Measurements from ENCODE around the gene MRPL54. TPM values are rescaled to one million over a fixed set of nuclear protein-coding genes. Genes with fewer than 3 reads are reported as not detected.

MRPL54 gene
- 57.5 TPM for total RNA-seq

GRCh38 chr19:3762501-3763459 is at the start of gene MRPL54:
TSS of gene MRPL54 (plus strand) at chr19:3762682. CDS start at chr19:3762701, 19 bp downstream.
- DNase-seq (ENCODE audit: low spot score) = peak; percentile 100

GRCh38 chr19:3716147-3716668 is 46.3 kb upstream of the MRPL54 start:
- DNase-seq (ENCODE audit: low spot score) = no peak

GRCh38 chr19:3719868-3720267 is 42.6 kb upstream of the MRPL54 start:
- DNase-seq (ENCODE audit: low spot score) = no peak

- peak; percentile 69 for DNase-seq (ENCODE audit: low spot score)
Observed at GRCh38 chr19:3720349-3720917, 42.0 kb upstream of the MRPL54 start.

- DNase-seq (ENCODE audit: low spot score) = peak; percentile 92
Observed at GRCh38 chr19:3721131-3721886, 41.2 kb upstream of the MRPL54 start.

GRCh38 chr19:3721887-3722442 is 40.5 kb upstream of the MRPL54 start:
- DNase-seq (ENCODE audit: low spot score) = no peak

- DNase-seq (ENCODE audit: low spot score) = peak; percentile 58
Observed at GRCh38 chr19:3722443-3723109, 39.9 kb upstream of the MRPL54 start.

GRCh38 chr19:3723110-3723488 is 39.4 kb upstream of the MRPL54 start:
- DNase-seq (ENCODE audit: low spot score) = no peak

GRCh38 chr19:3723883-3724282 is 38.6 kb upstream of the MRPL54 start:
- DNase-seq (ENCODE audit: low spot score) = no peak

GRCh38 chr19:3725121-3725520 is 37.4 kb upstream of the MRPL54 start:
- no peak for DNase-seq (ENCODE audit: low spot score)

GRCh38 chr19:3725640-3726310 is 36.7 kb upstream of the MRPL54 start:
- DNase-seq (ENCODE audit: low spot score) = peak; percentile 88

GRCh38 chr19:3730457-3730958 is 32.0 kb upstream of the MRPL54 start:
- no peak for DNase-seq (ENCODE audit: low spot score)

- DNase-seq (ENCODE audit: low spot score) = no peak
Observed at GRCh38 chr19:3732108-3732507, 30.4 kb upstream of the MRPL54 start.

- DNase-seq (ENCODE audit: low spot score) = no peak
Observed at GRCh38 chr19:3733549-3734309, 28.8 kb upstream of the MRPL54 start.

- no peak for DNase-seq (ENCODE audit: low spot score)
Observed at GRCh38 chr19:3734310-3734600, 28.2 kb upstream of the MRPL54 start.

GRCh38 chr19:3736106-3736724 is 26.3 kb upstream of the MRPL54 start:
- no peak for DNase-seq (ENCODE audit: low spot score)

GRCh38 chr19:3737487-3738205 is 24.8 kb upstream of the MRPL54 start:
- no peak for DNase-seq (ENCODE audit: low spot score)

GRCh38 chr19:3738477-3739220 is 23.8 kb upstream of the MRPL54 start:
- DNase-seq (ENCODE audit: low spot score) = no peak
